Activated B cell treated with CpG ODN at 0.5 μM for 24 hours (primary cell): ENCODE measurements around the gene WDR38. TPM values are rescaled to one million over a fixed set of nuclear protein-coding genes. Genes with fewer than 3 reads are reported as not detected.

Source experiments
- ATAC-seq: fragments of 200-7000 bp; cut with Tn5 transposase; one replicate; pipeline ENCODE4 v1.10.0; 2021; ENCODE audit warnings: low read depth, mild to moderate bottlenecking, moderate library complexity
- CTCF ChIA-PET: fragments of 350-600 bp; sonication (Branson Sonifier 250); formaldehyde crosslinking; loops from one replicate; lab custom pipeline; 2021; ENCODE audit warnings: antibody characterized with exemption; lab: Charles Lee
- POLR2A ChIA-PET: fragments of 350-600 bp; sonication (Branson Sonifier 250); formaldehyde crosslinking; loops from one replicate; lab custom pipeline; 2021; ENCODE audit warnings: antibody characterized with exemption; lab: Charles Lee
- DNase-seq: peaks from one replicate; pipeline ENCODE4 v3.0.0; 2022
- H3K27ac Mint-ChIP-seq: one replicate; pipeline ENCODE4 v1.8.0; 2020; ENCODE audit warnings: mixed read lengths
- H3K27me3 Mint-ChIP-seq: one replicate; pipeline ENCODE4 v1.8.0; 2021; ENCODE audit warnings: mixed read lengths
- H3K36me3 Mint-ChIP-seq: one replicate; pipeline ENCODE4 v1.8.0; 2021; ENCODE audit warnings: low read depth, mixed read lengths
- H3K4me1 Mint-ChIP-seq: one replicate; pipeline ENCODE4 v1.8.0; 2021; ENCODE audit warnings: mixed read lengths
- H3K4me3 Mint-ChIP-seq: one replicate; pipeline ENCODE4 v1.8.0; 2020; ENCODE audit warnings: mild to moderate bottlenecking, mixed read lengths
- H3K9me3 Mint-ChIP-seq: one replicate; pipeline ENCODE4 v1.8.0; 2020; ENCODE audit warnings: mixed read lengths
- CTCF ChIP-seq: fragments of 200-600 bp; IDR thresholded peaks from one replicate; pipeline ENCODE4 v1.8.0; 2022; ENCODE audit warnings: antibody characterized with exemption, mild to moderate bottlenecking
- intact Hi-C: fragments of 100-400 bp; cut with micrococcal nuclease; formaldehyde crosslinking; loops from one replicate; pipeline ENCODE4 v1.15.1; 2024
- total RNA-seq: library from RNA; stranded (reverse); gene quantifications from 2 replicates; pipeline ENCODE4 v1.2.3, GENCODE V29; 2022

Gene WDR38
- total RNA-seq, 1 donor from 2014 or later, result not detected

- no peak for TF ChIP-seq CTCF
- intact Hi-C loops, result no loop called here
- POLR2A ChIA-PET, result no interaction called here
- Mint-ChIP-seq H3K4me3 (no peak overlapping the region), H3K27me3 (no peaks in the 10 kb centered on the region), H3K27ac (no peak overlapping the region), H3K36me3 (no peaks in the 10 kb centered on the region), H3K4me1 (peaks cover 4% of the 10 kb centered on the region), H3K9me3 (no peaks in the 10 kb centered on the region)
- CTCF ChIA-PET, result no interaction called here
- ATAC-seq (no peak), DNase-seq (no peak)
Measured at GRCh38 chr9:124820698-124821623, 32.3 kb upstream of the WDR38 start.

- no peaks in the 10 kb centered on the region for H3K36me3 Mint-ChIP-seq
- H3K27ac Mint-ChIP-seq, result no peak overlapping the region
- H3K27me3 Mint-ChIP-seq, result no peaks in the 10 kb centered on the region
- H3K9me3 Mint-ChIP-seq, result peaks cover 3% of the 10 kb centered on the region
- TF ChIP-seq CTCF, result no peak
- DNase-seq, result no peak
- no peak for ATAC-seq
- H3K4me3 Mint-ChIP-seq, result no peak overlapping the region
- ChIA-PET CTCF (no interaction called here), POLR2A (no interaction called here)
- no peaks in the 10 kb centered on the region for H3K4me1 Mint-ChIP-seq
- intact Hi-C loops, result no loop called here
Measured at GRCh38 chr9:124828489-124829333, 24.5 kb upstream of the WDR38 start.

- intact Hi-C loops, result no loop called here
- DNase-seq (no peak), ATAC-seq (no peak)
- Mint-ChIP-seq H3K4me1 (no peaks in the 10 kb centered on the region), H3K27me3 (no peaks in the 10 kb centered on the region), H3K27ac (no peak overlapping the region), H3K36me3 (no peaks in the 10 kb centered on the region), H3K9me3 (peaks cover 3% of the 10 kb centered on the region), H3K4me3 (no peak overlapping the region)
- ChIA-PET CTCF (no interaction called here), POLR2A (interaction anchor here (0.8 kb wide), 1 partner anchor 16 kb away, joined by 3 read pairs; no protein-coding TSS in a partner anchor)
- TF ChIP-seq CTCF, result no peak
Measured at GRCh38 chr9:124829334-124829669, 24.0 kb upstream of the WDR38 start.

GRCh38 chr9:124830593-124830992, 22.7 kb upstream of the WDR38 start:
- ChIA-PET CTCF (no interaction called here), POLR2A (no interaction called here)
- Mint-ChIP-seq H3K4me3 (no peak overlapping the region), H3K27ac (no peak overlapping the region), H3K27me3 (peaks cover 2% of the 10 kb centered on the region), H3K9me3 (peaks cover 3% of the 10 kb centered on the region), H3K36me3 (no peaks in the 10 kb centered on the region), H3K4me1 (no peaks in the 10 kb centered on the region)
- DNase-seq (no peak), ATAC-seq (no peak)
- TF ChIP-seq CTCF, result no peak
- intact Hi-C loops, result no loop called here
